ENCODE results near the gene DSCAM. TPM values are rescaled to one million over a fixed set of nuclear protein-coding genes. Genes with fewer than 3 reads are reported as not detected.

Gene DSCAM
- total RNA-seq, 1 donor from 2014 or later: not detected

DNA sequence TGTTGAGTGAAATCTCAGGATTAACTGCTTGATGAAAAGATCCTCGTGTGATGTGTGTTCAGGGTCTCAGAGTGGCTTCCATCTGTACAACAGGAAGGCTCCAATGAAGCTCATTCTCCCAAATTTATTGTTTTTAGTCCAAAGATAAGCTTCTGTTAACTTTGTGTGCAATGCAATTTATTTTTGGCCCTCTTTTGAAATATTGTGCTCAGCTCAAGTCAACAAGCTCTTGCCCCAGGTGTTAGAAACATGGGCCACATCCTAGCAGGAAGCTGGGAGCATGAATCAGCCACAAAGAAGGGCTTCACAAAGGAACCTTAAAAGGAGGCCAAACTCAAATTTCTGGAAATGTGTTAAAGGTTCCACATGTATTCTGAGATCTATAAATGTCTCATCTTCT lies 844.0 kb downstream of the DSCAM start:
- DNase-seq (ENCODE audit: low spot score): no peak

DNA sequence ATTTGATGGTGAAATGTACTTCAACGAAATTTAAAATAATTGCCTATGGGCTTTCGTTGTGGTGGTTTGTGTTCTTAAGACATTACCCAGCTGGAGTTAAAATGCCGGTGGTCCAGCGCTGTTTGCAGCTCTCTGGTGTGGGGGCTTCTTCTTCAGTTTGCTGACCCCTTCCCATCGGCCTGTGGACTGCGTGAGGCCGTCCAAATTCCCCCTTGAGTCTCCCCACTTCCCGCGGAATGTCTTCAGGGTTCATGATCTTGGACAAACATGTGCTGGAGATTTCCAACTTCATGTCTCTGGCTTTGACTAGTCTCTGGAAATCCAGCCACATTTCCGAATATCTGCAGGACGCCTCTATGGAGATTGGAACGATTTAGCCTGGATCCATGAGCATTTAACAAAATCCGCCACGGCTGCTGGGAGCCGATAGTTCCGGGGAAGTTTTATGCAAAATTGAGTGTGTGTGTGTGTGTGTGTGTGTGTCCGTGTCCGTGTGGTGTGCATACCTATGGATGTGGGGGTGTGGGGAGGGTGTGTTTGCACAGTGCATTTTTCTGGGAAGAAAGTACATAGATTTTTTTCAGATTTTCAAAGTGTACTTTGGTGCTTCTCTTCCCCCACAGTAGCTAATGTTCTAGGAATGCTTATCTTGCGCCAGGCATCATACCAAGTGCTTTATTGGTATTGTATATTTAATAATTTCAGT lies 862.5 kb downstream of the DSCAM start:
- DNase-seq (ENCODE audit: low spot score): no peak

DNA sequence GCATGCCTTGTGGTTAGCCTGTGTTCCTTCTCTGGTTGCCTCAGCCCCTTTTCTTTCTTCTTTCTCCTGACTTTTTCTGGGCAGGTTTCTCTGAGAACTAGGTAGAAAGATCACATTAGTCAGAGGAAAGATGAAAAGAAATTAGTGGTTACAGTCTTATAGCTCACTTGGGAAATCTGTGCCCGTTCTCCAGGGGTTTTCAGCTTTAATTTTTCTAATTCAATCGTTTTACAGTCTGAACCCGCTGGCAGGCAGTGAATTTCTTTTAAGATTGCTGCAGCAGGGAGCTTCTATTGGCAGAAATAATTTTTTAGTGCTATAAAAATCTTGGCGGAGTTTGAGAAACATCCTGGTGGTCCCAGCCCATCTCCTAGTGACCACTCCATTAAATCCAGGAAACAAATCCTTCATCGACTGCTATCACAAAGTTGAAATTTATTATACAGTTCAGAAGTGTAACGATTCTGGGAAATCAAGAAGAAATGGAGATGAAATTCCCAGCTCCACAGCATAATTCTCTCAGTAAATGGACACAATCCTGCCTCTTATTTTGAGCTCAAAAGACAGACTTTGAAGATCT lies 866.6 kb downstream of the DSCAM start:
- no peak for DNase-seq (ENCODE audit: low spot score)

DNA sequence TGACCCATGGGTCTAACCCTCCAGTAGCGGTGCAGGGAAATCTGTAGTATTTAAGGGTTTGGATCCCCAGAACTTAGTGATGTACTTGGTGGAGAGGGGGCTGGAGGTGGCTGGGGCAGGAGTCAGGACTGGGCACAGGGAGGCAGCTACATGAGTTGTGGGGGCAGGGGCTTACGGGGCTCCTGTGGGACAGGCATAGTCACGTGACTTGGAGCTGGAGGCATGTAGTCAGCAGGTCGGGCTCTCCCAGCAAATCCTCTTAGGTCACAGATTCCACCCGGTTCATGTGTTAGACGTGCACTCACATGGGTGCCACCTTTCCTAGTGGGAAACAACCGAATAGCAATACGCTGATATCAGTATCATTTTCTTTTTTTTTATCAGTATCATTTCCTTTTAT lies 867.6 kb downstream of the DSCAM start:
- no peak for DNase-seq (ENCODE audit: low spot score)

DNA sequence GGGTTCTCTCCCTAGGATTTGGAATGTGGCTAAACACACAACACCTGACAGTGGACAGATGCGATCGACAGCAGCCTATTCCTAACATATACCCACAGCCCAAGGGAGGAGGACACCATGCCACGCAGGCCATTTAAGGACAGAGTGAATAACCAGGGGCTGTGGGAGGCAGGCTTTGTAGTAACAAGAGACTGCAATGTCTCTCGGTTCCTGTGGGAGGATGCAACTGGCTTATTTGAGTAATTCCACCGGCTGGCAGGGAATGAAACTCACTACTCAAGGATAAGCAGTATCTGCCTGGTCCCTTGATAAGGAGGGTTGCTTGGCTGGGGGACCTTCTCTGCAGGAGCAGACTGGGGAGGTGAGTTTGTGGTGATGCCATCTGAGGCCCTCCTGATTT lies 870.2 kb downstream of the DSCAM start:
- DNase-seq (ENCODE audit: low spot score): no peak

DNA sequence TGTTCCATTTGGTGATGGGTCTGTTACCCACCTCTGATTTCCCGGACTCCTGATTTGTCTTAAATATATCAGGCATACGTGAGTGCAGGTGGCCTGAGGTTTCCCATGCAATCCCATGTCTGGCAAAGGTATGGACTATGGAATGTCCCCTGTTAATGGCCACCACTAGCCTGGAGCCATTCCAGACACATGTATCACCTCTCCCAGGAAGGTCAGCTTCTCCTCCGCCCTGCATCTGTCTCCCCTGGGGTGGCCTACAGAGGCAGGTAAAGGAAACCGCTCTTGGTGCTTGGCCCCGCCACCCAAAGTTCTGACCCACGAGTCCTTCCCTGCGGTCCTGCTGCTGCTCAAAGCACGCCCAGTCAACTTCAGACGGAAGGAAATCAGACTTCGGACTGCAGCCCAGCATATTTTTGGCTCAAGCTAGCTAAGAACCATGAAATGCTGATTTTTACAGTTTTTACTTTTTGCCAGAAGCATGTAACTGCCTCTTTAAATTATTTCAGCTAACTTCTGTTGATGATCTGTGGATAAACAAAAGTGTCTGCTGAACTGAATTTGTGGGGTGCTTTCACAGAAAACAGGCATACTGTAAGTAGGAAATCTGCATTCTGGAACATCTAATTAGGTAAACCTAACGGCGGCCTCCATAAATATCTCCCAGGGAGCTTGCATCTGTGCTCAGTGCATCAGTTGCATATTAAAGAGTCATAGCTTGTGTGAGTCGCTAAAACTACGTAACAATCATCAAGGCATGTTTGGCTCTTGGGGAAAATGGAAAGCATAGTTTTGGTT lies 873.8 kb downstream of the DSCAM start:
- DNase-seq (ENCODE audit: low spot score): no peak

DNA sequence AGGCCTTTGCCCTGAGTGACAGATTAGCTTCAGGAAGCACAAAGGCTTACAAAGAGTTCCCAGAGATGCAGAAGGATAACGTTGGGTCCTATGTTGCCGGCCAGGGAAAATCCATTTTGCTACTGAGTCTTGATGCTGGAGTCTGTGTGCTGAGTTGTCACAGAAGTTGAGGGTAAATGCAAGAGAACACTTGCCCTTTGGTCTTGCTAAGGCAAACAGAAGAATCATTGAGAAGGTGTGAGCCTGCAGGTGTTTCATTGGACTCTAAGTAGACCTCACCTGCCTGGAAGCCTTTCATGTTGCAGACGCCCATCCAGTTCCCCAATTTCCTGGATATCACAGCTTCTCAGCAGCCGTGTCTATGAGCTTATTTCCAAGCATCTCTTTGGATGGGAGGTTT lies 874.5 kb downstream of the DSCAM start:
- DNase-seq (ENCODE audit: low spot score): no peak

DNA sequence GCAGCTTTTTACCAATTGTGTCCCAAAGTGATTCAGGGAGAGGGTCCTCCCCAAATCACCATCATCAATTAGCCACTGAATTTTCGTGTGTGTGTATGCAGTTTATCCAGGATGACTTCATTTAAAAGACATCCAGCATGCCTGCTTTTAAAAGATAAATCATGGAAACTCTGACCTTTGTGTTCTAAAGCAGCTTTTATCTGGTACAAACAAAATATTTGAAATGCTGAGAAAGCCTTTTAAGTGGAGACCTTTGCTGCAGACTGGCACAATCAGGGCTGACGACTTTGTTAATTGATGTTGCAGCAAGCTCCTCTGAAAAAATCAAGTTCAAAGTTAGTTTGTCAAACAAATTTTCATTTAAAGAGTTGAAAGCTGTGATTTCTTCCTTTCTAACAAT lies 875.0 kb downstream of the DSCAM start:
- DNase-seq (ENCODE audit: low spot score): no peak

DNA sequence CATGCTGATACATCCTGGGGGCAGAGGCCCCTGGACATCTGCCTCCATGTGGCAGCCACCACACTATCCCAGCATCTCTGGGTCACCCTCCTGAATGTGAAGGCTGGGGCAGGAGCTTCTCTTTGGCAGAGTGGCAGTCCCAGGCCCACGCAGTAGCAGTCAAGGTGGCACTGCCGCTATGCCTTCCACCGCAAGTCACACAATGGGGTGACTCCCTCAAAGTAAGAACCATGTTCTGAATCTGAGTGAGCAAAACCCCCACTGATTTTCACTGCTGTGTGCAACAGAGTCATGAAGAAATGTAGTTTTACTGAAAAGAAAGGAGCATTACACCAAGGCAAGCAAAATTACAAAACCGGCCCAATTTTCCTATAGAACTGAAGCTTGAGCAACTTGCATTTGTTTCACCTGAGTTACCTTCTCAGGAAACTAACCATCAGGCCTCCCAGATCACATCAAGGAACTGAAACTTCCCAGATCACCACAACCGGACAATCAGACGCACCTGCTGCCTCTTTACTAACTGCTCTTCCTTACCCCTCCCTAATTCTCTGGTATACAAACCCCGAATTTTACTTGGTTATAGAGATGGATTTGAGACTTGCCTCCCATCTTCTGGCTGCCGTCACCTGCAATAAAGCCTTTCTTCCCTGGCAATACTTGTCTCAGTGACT lies 877.1 kb downstream of the DSCAM start:
- DNase-seq (ENCODE audit: low spot score): no peak

DNA sequence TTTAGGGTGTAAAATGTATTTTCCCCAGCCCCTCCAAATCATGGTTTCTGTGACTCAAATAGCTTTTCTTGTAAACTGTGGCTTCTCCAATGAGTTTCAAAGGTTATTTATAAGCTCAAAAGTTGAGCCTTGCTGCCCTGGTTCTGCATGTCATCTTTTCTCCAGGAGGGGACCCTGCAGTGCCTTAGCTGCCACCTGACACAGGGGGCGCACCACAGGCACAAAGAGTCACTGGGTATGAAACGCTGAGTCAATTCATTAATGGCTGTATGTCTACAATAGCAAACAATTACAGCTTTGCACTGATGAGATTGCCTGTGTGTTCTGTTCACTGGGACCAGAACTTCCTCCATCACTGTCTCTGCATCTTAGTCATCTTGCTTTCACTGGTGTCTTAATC lies 878.9 kb downstream of the DSCAM start:
- DNase-seq (ENCODE audit: low spot score): no peak

DNA sequence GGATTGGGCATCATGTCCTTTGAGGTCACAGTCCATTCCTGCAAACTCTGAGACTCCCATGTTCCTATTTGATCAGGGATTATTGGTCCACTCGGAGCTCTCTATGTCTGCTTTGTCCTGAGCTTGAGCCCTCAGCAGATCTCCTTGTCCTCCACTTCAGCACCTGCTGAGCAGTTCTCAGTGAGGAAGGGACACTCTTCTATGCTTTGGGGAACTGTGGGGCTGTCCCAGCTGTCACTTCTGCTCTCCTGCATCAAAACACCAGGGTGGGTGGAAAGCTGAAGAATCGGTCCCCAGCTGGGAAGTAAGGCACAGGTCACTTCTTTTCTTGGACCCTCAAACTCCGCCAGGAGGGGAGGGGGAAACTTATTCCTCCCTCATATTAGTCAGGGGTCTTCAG lies 880.2 kb downstream of the DSCAM start:
- DNase-seq (ENCODE audit: low spot score): no peak

DNA sequence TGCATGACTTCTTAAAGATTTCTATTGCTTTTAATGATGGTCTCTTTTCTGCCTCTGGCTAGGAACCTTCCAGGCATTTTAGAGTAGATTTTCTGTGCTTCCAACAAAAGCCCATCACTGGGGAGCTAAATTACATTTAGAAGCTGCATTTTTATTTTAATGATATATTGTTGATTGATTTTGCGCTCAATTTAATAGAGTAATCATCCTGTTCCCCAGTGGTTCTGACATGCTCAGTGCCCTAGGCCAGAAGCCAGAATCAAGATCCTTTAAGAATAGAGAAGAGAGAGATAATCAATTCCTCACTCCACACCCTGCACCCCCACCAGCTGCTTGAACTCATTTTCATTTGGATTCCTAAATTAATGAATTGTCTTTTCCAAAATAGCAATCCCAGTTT lies 881.9 kb downstream of the DSCAM start:
- DNase-seq (ENCODE audit: low spot score): no peak

DNA sequence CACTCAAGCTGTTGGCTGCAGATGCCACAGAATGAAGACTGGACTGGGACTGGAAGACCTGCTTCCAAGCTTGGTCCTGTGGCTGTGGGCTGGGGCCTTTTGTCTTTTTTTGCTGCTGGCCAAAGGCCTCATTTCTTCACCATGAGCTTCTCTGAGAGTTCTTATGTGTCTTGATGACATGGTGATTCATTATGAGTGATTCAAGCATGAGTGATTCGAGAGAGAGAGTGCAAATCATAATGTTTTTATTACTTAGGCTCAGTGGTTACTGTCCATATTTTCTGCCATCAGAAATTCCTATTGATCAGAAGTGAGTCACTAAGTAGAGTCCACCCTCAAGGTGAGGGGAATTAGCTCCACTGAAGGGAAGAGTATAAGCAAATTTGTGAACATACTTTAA lies 885.7 kb downstream of the DSCAM start:
- DNase-seq (ENCODE audit: low spot score): no peak

Data from ureter (tissue), 1 donor.